Neural cell (in vitro differentiated cells): ENCODE data around the gene GALE.

Experiments used
- CTCF ChIP-seq: fragments of 450-650 bp; IDR thresholded peaks from 2 replicates; pipeline ENCODE4 v1.5.1; 2014; ENCODE audit warnings: antibody characterized with exemption, mild to moderate bottlenecking, moderate library complexity; ENCODE audit not compliant: poor library complexity, severe bottlenecking
- EP300 ChIP-seq: fragments of 450-650 bp; conservative IDR thresholded peaks from 2 replicates; pipeline ENCODE4 v1.6.1; 2014; ENCODE audit warnings: antibody characterized with exemption, mild to moderate bottlenecking, moderate library complexity; ENCODE audit not compliant: poor library complexity, severe bottlenecking
- EZH2 ChIP-seq: fragments of 200-600, 300-800 bp; shearing (Covaris generic), sonication (generic); IDR thresholded peaks from 2 replicates; pipeline ENCODE4 v1.6.1; 2014; ENCODE audit warnings: antibody characterized with exemption, low read length, borderline replicate concordance, mild to moderate bottlenecking; ENCODE audit not compliant: insufficient read depth, poor library complexity, severe bottlenecking
- POLR2AphosphoS5 ChIP-seq: IDR thresholded peaks from 2 replicates; pipeline ENCODE4 v1.6.1; 2012
- RAD21 ChIP-seq: fragments of 450-650 bp; conservative IDR thresholded peaks from 2 replicates; pipeline ENCODE4 v1.6.1; 2014; ENCODE audit warnings: antibody characterized with exemption, mild to moderate bottlenecking, moderate library complexity
- REST ChIP-seq: IDR thresholded peaks from 2 replicates; pipeline ENCODE4 v1.6.1; 2012; ENCODE audit warnings: borderline replicate concordance
- SMC3 ChIP-seq: fragments of 450-650 bp; conservative IDR thresholded peaks from 2 replicates; pipeline ENCODE4 v1.6.1; 2014; ENCODE audit warnings: antibody characterized with exemption, mild to moderate bottlenecking, moderate library complexity; ENCODE audit not compliant: poor library complexity
- TAF1 ChIP-seq: IDR thresholded peaks from 2 replicates; pipeline ENCODE4 v1.6.1; 2012; ENCODE audit warnings: low read depth

- no peak for TF ChIP-seq SMC3
- TF ChIP-seq EP300 = no peak
- no peak for TF ChIP-seq CTCF
- TF ChIP-seq POLR2AphosphoS5 = no peak
- no peak for TF ChIP-seq EZH2
- no peak for TF ChIP-seq RAD21
- TF ChIP-seq TAF1 = no peak
- no peak for TF ChIP-seq REST
Measured at GRCh38 chr1:23843644-23844043, 43.1 kb upstream of the GALE start.
